Measurements from ENCODE around the gene TMEM126A. TPM values are rescaled to one million over a fixed set of nuclear protein-coding genes. Genes with fewer than 3 reads are reported as not detected.

TMEM126A gene
- total and polyA plus RNA-seq, 2 of the 13 experiments (the other 11 are each of a cell fraction or from before 2014, with no cell fraction given), result 59.5 to 66.9 TPM

GRCh38 chr11:85627998-85628770, 19.6 kb upstream of the TMEM126A start, which contains the start of gene TMEM126B (continued):
- no peak for TF ChIP-seq MXD3 (CRISPR knock-in tag; IDR thresholded peaks at IDR 0.05)
- peak; percentile 44; the same call in 1 of the 2 replicates for TF ChIP-seq MYC (CRISPR knock-in tag; IDR thresholded peaks at IDR 0.05; ENCODE audit: borderline replicate concordance)
- TF ChIP-seq TBL1XR1 (IDR thresholded peaks at IDR 0.05; ENCODE audit: borderline replicate concordance, low read length, partially characterized antibody), result no peak
- TF ChIP-seq FOXJ3 (CRISPR knock-in tag; IDR thresholded peaks at IDR 0.05; ENCODE audit: borderline replicate concordance), result no peak
- TF ChIP-seq CHD4 (IDR thresholded peaks at IDR 0.05; ENCODE audit: borderline replicate concordance, low read length), result no peak
- peak; percentile 47 for TF ChIP-seq MED1 (CRISPR knock-in tag; IDR thresholded peaks at IDR 0.05)
- TF ChIP-seq ZNF275 (CRISPR knock-in tag; IDR thresholded peaks at IDR 0.05; ENCODE audit: borderline replicate concordance), result peak; percentile 83; the same call in 1 of the 2 replicates
- TF ChIP-seq ZNF282 (IDR thresholded peaks at IDR 0.05; ENCODE audit: partially characterized antibody), result no peak
- TF ChIP-seq THYN1 (CRISPR knock-in tag; IDR thresholded peaks at IDR 0.05; ENCODE audit: borderline replicate concordance, low read depth), result no peak
- TF ChIP-seq, protein P1, sequence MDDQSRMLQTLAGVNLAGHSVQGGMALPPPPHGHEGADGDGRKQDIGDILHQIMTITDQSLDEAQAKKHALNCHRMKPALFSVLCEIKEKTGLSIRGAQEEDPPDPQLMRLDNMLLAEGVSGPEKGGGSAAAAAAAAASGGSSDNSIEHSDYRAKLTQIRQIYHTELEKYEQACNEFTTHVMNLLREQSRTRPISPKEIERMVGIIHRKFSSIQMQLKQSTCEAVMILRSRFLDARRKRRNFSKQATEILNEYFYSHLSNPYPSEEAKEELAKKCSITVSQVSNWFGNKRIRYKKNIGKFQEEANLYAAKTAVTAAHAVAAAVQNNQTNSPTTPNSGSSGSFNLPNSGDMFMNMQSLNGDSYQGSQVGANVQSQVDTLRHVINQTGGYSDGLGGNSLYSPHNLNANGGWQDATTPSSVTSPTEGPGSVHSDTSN (CRISPR knock-in tag; IDR thresholded peaks at IDR 0.05; ENCODE audit: borderline replicate concordance), result no peak
- TF ChIP-seq, protein P2, sequence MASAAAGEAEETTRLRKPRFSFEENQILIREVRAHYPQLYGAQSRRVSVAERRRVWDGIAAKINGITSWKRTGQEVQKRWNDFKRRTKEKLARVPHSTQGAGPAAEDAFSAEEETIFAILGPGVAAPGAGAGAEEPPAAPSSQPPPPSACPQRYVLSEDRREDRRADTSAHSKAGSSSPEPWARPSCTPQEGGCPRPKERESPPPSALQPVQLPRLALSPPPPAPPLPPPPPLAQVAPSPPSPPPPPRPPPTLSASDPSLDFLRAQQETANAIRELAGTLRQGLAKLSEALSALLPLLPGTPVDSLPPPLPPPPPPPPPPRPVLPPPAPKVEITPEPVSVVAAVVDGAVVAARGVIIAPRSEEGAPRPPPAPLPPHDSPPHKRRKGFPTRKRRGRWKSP (CRISPR knock-in tag; IDR thresholded peaks at IDR 0.05), result peak; percentile 88
- TF ChIP-seq ZNF501 (CRISPR knock-in tag; IDR thresholded peaks at IDR 0.05), result peak; percentile 53; the same call in 1 of the 2 replicates
- TF ChIP-seq POLR2AphosphoS5 (IDR thresholded peaks at IDR 0.05; ENCODE audit: low read depth, low read length), result peak; percentile 93
- TF ChIP-seq, protein P3, sequence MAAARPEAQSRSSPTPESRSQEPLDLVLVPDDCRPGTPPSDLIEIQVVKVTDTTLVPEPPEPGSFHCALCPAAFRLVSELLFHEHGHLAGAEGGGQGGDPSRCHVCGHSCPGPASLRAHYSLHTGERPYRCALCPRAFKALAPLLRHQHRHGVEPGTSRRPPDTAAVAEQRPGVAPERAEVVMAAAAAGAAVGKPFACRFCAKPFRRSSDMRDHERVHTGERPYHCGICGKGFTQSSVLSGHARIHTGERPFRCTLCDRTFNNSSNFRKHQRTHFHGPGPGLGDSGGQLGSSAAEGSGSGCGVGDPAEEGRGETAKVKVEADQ (CRISPR knock-in tag; IDR thresholded peaks at IDR 0.05; ENCODE audit: borderline replicate concordance), result no peak; the same call in 1 of the 2 replicates
- TF ChIP-seq AKNA (CRISPR knock-in tag; IDR thresholded peaks at IDR 0.05; ENCODE audit: borderline replicate concordance), result no peak
- TF ChIP-seq XRCC5 (optimal IDR thresholded peaks at IDR 0.05; ENCODE audit: low read length), result no peak
- no peak for TF ChIP-seq RAD21 (CRISPR knock-in tag; IDR thresholded peaks at IDR 0.05)
- TF ChIP-seq YEATS2 (CRISPR knock-in tag; IDR thresholded peaks at IDR 0.05; ENCODE audit: borderline replicate concordance), result peak; percentile 86

Data from HepG2 (cell line).